Measurements from ENCODE around the gene LRRC30.

The LRRC30 gene

GRCh38 chr18:7273301-7273921 lies 42.5 kb downstream of the LRRC30 start:
- H3K9me3 ChIP-seq (ENCODE audit: control extremely low read depth in 1 of 5, control insufficient read depth in 4 of 5, insufficient read depth in 2 of 5, low read depth in 1 of 5, low read length in 4 of 5): no peaks in the 10 kb centered on the region
- peak overlapping the region in 1 of 7 experiments; percentile 72 for H3K4me3 ChIP-seq (ENCODE audit: control insufficient read depth in 1 of 7, extremely low read depth in 1 of 7, insufficient read depth in 4 of 7, low read depth in 2 of 7, low read length in 6 of 7)
- peak; percentile 18 to 34 (median 28) for DNase-seq
- WGBS (ENCODE audit: insufficient coverage): 26% methylated on average over 7 of the region's 12 CpGs
- no peak overlapping the region for H3K27ac ChIP-seq (ENCODE audit: insufficient read depth in 1 of 2, low read depth in 1 of 2, low read length in 2 of 2, poor library complexity in 1 of 2, severe bottlenecking in 2 of 2)
- H3K36me3 ChIP-seq (ENCODE audit: control insufficient read depth in 4 of 4, insufficient read depth in 4 of 4, low read length in 3 of 4): no peaks in the 10 kb centered on the region
- H3K27me3 ChIP-seq (replicated peaks in 2 of 5; ENCODE audit: control insufficient read depth in 4 of 5, insufficient read depth in 5 of 5, low read length in 4 of 5): no peaks in the 10 kb centered on the region
- H3K4me1 ChIP-seq (ENCODE audit: control extremely low read depth in 1 of 4, control insufficient read depth in 4 of 4, insufficient read depth in 4 of 4, low read length in 3 of 4): peaks cover 0 to 17% (median 14%) of the 10 kb centered on the region in 4 experiments
- POLR2A ChIA-PET: interaction anchor here (2.1 kb wide), 1 partner anchor 294 kb away, joined by 6 read pairs; the partner anchor contains the start of gene PTPRM
- CTCF ChIA-PET: interaction anchor here (0.8 to 3.3 kb wide), 27 partner anchors 9 to 1207 kb away, joined by 3 to 25 read pairs (median 4); partner anchors contain the start of gene PTPRM

GRCh38 chr18:7281579-7281978 lies 50.7 kb downstream of the LRRC30 start:
- CTCF ChIA-PET: no interaction called here
- H3K9me3 ChIP-seq (ENCODE audit: control extremely low read depth in 1 of 5, control insufficient read depth in 4 of 5, insufficient read depth in 2 of 5, low read depth in 1 of 5, low read length in 4 of 5): peaks cover 0 to 1% (median 0%) of the 10 kb centered on the region in 5 experiments
- H3K27me3 ChIP-seq (replicated peaks in 2 of 5; ENCODE audit: control insufficient read depth in 4 of 5, insufficient read depth in 5 of 5, low read length in 4 of 5): no peaks in the 10 kb centered on the region
- H3K27ac ChIP-seq (ENCODE audit: insufficient read depth in 1 of 2, low read depth in 1 of 2, low read length in 2 of 2, poor library complexity in 1 of 2, severe bottlenecking in 2 of 2): no peak overlapping the region
- H3K36me3 ChIP-seq (ENCODE audit: control insufficient read depth in 4 of 4, insufficient read depth in 4 of 4, low read length in 3 of 4): no peaks in the 10 kb centered on the region
- no peak for DNase-seq
- 100% methylated on average over 1 of the region's 2 CpGs for WGBS (ENCODE audit: insufficient coverage)
- no peaks in the 10 kb centered on the region for H3K4me1 ChIP-seq (ENCODE audit: control extremely low read depth in 1 of 4, control insufficient read depth in 4 of 4, insufficient read depth in 4 of 4, low read length in 3 of 4)
- POLR2A ChIA-PET: no interaction called here
- no peak overlapping the region for H3K4me3 ChIP-seq (ENCODE audit: control insufficient read depth in 1 of 7, extremely low read depth in 1 of 7, insufficient read depth in 4 of 7, low read depth in 2 of 7, low read length in 6 of 7)

Measured in common myeloid progenitor, CD34-positive (primary cell).